NT2/D1 (cell line): Measurements from ENCODE around the gene NCAN.
"Not testable (repeated sequence)": the region's sequence is repeated elsewhere in the genome, so short reads cannot be mapped to it uniquely, and the experiment has no call there.

ENCODE experiments used
- DNase-seq: peaks from one replicate; pipeline ENCODE4 v3.0.0-alpha.2; 2011; ENCODE audit warnings: low read depth, low spot score
- H3K27me3 ChIP-seq: 2 replicates; pipeline ENCODE4 v1.6.0; 2011; ENCODE audit warnings: mild to moderate bottlenecking; ENCODE audit not compliant: insufficient read length, insufficient read depth
- H3K36me3 ChIP-seq: 2 replicates; pipeline ENCODE4 v1.6.1; 2011; ENCODE audit warnings: mild to moderate bottlenecking, low read length, mixed read lengths; ENCODE audit not compliant: insufficient read depth, insufficient read length
- H3K4me1 ChIP-seq: 2 replicates; pipeline ENCODE4 v1.5.1; 2011; ENCODE audit not compliant: insufficient read depth, insufficient read length
- H3K4me3 ChIP-seq: 2 replicates; pipeline ENCODE4 v1.5.1; 2011; ENCODE audit warnings: low read depth; ENCODE audit not compliant: insufficient read length
- H3K9ac ChIP-seq: 2 replicates; pipeline ENCODE4 v1.6.0; 2011; ENCODE audit warnings: low read depth; ENCODE audit not compliant: insufficient read length
- H3K9me3 ChIP-seq: 2 replicates; pipeline ENCODE4 v1.5.1; 2011; ENCODE audit warnings: mild to moderate bottlenecking, low read length; ENCODE audit not compliant: insufficient read depth
- SUZ12 ChIP-seq: IDR thresholded peaks from 2 replicates; pipeline ENCODE4 v1.6.1; 2011; ENCODE audit not compliant: insufficient read length, insufficient read depth; ENCODE audit errors: extremely low read depth
- YY1 ChIP-seq: IDR thresholded peaks from 2 replicates; pipeline ENCODE4 v1.6.1; 2011; ENCODE audit not compliant: insufficient read length, insufficient read depth
- ZNF274 ChIP-seq: IDR thresholded peaks from 2 replicates; pipeline ENCODE4 v1.6.1; 2011; ENCODE audit warnings: mild to moderate bottlenecking, low read depth, low read length

The NCAN gene

DNA sequence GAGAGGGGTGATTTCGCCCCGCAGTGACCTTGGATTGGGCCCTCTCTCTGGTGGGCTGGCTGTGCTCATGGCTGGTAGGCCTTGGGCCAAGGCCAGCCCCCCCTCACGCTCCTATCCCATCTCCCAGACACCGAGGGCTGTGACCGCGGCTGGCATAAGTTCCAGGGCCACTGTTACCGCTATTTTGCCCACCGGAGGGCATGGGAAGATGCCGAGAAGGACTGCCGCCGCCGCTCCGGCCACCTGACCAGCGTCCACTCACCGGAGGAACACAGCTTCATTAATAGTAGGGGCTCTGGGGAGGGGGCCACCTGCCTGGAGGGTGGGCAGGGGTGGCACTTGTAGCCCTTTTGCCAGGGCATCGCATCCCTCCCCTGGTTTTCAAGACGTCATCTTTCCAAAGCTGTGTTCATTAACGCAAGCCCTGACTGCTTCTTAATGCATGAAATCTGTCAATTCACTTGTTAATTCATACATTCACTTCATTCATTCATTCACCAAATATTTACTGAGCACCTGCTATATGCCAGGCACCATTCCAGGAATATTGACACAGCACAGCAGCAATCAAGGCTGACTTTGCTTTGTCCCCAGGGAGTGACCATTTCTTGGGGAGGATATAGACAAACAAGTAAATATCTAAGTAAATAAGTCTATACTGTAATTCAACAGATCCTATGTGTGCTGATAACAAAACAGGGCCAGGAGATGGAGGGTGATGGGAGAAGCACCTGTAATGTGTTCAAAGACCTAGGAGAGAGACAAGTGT, 26.6 kb downstream of the NCAN start:
- DNase-seq: no peak
- Histone ChIP-seq H3K9me3 (peaks cover 26% of the 10 kb centered on the region), H3K36me3 (no peaks in the 10 kb centered on the region), H3K9ac (no peak overlapping the region), H3K27me3 (peaks cover 19% of the 10 kb centered on the region), H3K4me3 (no peak overlapping the region), H3K4me1 (peaks cover 5% of the 10 kb centered on the region)
- TF ChIP-seq SUZ12: no peak
- TF ChIP-seq ZNF274: no peak
- TF ChIP-seq YY1: no peak

DNA sequence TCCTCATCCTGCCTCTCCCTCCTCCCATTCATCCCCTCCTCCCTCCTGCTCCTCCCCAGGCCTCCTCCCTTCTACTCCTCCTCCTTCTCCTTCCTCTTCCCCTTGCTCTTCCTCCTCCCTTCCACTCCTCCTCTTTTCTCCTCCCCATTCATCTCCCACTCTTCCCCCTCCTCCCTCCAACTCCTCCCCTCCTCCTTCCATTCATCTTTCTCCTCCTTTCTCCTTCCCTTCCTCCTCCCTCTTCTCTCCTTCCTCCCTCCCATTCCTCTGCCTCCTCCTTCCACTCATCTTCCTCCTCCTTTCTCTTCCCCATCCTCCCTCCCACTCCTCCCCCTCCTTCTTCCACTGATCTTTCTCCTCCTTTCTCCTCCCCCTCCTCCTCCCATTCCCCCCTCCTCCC, 27.9 kb downstream of the NCAN start:
- no peaks in the 10 kb centered on the region for H3K36me3 ChIP-seq
- H3K9me3 ChIP-seq: peaks cover 12% of the 10 kb centered on the region; the same call in 1 of the 2 replicates
- H3K4me3 ChIP-seq: no peak overlapping the region
- H3K9ac ChIP-seq: no peak overlapping the region
- H3K4me1 ChIP-seq: peaks cover 5% of the 10 kb centered on the region
- DNase-seq: no peak
- TF ChIP-seq SUZ12: no peak
- H3K27me3 ChIP-seq: peaks cover 19% of the 10 kb centered on the region

DNA sequence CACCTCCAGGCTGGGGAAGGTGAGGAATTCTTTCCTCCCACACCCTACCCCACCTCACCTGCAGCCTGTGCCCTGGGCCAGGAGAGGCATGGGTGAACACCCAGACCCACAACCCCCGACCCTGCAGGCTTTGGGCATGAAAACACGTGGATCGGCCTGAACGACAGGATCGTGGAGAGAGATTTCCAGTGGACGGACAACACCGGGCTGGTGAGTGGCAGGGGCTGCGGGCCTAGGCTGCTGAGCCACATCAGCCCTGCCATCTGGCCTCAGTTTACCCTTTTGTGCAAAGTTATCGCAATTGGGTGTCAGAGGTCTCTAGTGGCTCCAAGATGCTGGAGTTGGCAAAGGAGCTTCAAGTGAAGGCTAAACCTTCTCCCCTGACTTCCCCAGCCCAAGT, 28.7 kb downstream of the NCAN start:
- H3K9ac ChIP-seq: no peak overlapping the region
- H3K4me3 ChIP-seq: no peak overlapping the region
- peaks cover 9% of the 10 kb centered on the region; the same call in 1 of the 2 replicates for H3K9me3 ChIP-seq
- TF ChIP-seq YY1: no peak
- TF ChIP-seq SUZ12: no peak
- TF ChIP-seq ZNF274: no peak
- no peaks in the 10 kb centered on the region for H3K36me3 ChIP-seq
- no peak for DNase-seq
- peaks cover 19% of the 10 kb centered on the region for H3K27me3 ChIP-seq
- H3K4me1 ChIP-seq: peaks cover 5% of the 10 kb centered on the region

DNA sequence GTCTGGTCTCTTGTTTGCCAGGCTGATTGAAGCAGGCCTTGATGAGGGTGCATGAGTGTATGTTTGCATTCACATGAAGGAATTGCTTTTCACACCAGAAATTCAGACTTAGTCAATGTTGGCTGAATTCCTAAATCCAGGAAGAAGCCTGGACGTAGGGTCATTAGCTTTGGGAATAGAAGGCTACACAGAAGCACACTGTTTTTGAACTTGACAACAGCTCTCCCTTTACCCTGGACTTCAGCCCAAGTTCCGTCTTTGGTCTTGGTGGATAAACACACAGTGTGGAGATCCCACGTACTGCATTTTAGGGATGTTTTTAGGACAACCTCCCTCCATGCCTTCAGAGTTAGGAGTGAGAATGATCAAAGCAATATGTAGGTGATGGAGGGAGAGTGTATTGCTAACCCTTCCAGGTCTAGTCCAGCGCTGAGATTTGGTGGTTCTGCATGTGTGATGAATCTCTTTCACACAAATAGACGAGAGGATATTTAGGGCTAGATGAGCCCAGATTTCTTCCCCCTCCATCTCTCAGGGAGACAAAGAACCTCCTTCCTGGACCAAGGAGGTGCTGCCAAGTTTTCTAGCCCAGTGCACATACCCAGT, 38.5 kb downstream of the NCAN start:
- Histone ChIP-seq H3K9ac (no peak overlapping the region), H3K4me1 (no peaks in the 10 kb centered on the region), H3K27me3 (peaks cover 11% of the 10 kb centered on the region), H3K4me3 (no peak overlapping the region), H3K36me3 (no peaks in the 10 kb centered on the region), H3K9me3 (no peaks in the 10 kb centered on the region)
- TF ChIP-seq YY1 (no peak), SUZ12 (no peak), ZNF274 (no peak)
- no peak for DNase-seq

DNA sequence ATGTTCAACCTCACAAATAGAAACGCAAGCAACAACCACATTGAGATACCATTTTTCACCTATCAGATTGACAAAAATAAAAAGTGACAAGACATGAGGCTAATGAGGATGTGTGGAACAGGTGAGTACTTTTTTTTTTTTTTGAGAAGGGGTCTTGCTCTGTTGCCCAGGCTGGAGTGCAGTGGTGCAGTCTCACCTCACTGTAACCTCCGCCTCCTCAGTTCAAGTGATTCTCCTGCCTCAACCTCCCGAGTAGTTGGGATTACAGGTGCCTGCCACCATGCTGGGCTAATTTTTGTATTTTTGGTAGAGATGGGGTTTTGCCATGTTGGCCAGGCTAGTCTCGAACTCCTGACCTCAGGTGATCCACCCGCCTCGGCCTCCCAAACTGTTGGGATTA, 41.7 kb downstream of the NCAN start:
- DNase-seq, H3K9me3 ChIP-seq, H3K9ac ChIP-seq, H3K4me3 ChIP-seq, H3K4me1 ChIP-seq: not testable (repeated sequence)
- Histone ChIP-seq H3K27me3 (peaks cover 11% of the 10 kb centered on the region), H3K36me3 (peaks cover 12% of the 10 kb centered on the region)

DNA sequence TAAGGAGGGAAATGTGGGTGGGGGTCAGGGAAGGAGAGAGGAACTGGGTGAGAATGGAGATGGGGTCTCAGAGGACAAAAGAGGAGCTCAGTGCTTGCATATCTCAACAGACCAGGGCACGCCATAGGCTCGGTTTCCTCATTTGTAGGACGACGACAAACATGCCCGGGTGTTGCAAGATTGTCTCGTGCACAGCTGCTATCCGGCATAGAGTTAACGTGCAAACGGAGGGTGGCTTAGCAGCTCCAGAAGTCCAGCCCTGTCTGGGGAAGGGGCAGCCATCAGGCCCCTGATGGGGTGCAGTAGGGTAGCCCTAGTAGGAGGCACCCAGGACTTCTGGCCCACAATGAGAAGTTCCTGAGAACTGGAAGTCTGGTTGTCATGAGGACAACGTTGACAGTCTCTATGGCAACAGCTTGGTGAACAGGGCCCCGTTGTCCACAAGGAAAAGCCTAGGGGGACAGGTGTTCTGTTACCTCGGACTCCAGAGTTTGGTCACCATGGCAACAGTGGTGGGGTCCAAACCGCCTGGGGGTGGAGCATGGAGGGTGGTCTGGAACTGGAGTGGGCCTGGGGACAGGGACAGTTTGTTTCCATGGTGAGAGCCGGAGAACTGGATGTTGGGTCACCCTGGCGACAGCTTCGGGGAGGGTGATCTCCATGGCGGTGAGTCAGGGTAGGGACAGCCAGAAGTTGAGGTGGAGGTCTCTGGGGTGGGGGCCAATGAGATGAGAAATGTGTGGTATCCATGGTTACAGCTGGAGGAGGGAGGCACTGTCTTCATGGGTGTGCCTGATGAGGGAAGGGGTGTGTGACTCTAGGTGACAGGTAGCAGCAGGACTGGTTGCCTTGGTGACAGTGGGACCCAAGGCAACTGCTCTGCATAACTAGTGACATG, 44.6 kb downstream of the NCAN start:
- Histone ChIP-seq H3K4me3 (no peak overlapping the region), H3K36me3 (peaks cover 12% of the 10 kb centered on the region), H3K9ac (no peak overlapping the region), H3K4me1 (no peaks in the 10 kb centered on the region), H3K9me3 (no peaks in the 10 kb centered on the region), H3K27me3 (no peaks in the 10 kb centered on the region)
- DNase-seq: no peak
- TF ChIP-seq ZNF274 (no peak), SUZ12 (no peak)

DNA sequence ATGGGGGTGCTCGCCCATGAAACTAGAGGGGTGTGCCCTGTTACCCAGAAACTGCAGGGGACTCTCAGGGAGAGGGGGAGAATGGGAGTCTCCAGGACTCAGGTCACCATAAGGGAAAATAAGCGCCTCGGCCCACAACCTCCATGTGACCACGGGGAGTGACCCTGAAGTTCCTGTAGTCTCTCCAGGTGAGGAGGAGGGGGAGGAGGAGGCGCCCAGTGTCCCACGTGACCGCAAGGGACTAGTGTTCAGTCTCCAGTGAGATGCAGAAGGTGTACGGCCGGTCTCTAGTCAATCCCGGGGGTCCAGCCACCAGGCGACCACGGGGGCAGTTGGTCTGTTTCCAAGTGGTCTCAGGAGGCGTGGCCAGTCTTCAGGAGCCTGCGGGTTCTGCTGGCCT, 45.4 kb downstream of the NCAN start:
- Histone ChIP-seq H3K4me1 (peaks cover 3% of the 10 kb centered on the region), H3K36me3 (peaks cover 12% of the 10 kb centered on the region), H3K9me3 (no peaks in the 10 kb centered on the region), H3K4me3 (no peak overlapping the region), H3K9ac (no peak overlapping the region), H3K27me3 (peaks cover 3% of the 10 kb centered on the region)
- no peak for DNase-seq
- TF ChIP-seq YY1 (no peak), ZNF274 (no peak), SUZ12 (no peak)
